PC-9 (cell line): ENCODE data around the gene PTGER1. TPM values are rescaled to one million over a fixed set of nuclear protein-coding genes. Genes with fewer than 3 reads are reported as not detected.

Source experiments
- BruUV-seq: library from RNA; stranded (reverse); fragments of 400-500 nt; replicated peaks from 2 replicates; lab custom pipeline; 2021; lab: Mats Ljungman, UMichigan
- CTCF ChIA-PET: fragments of 300-600 bp; sonication (Branson Sonifier 250); formaldehyde crosslinking; loops from one replicate; lab custom pipeline; 2022; ENCODE audit warnings: antibody characterized with exemption; lab: Charles Lee
- POLR2A ChIA-PET: fragments of 300-600 bp; sonication (Branson Sonifier 250); formaldehyde crosslinking; loops from one replicate; lab custom pipeline; 2022; ENCODE audit warnings: antibody characterized with exemption; ENCODE audit not compliant: unreplicated experiment; lab: Charles Lee
- DNase-seq, 2 experiments: peaks; one replicate each; pipeline versions ENCODE4 v3.0.0 to v3.0.0-alpha.2; 2015 to 2022; ENCODE audit warnings: mixed read lengths in 1 of 2
- H2AFZ ChIP-seq: fragments of 200-600 bp; sonication (generic); 2 replicates; pipeline ENCODE4 v1.8.1; 2017; ENCODE audit warnings: antibody characterized with exemption
- H3F3A ChIP-seq: fragments of 200-600 bp; sonication (generic); 2 replicates; pipeline ENCODE4 v1.8.1; 2017; ENCODE audit warnings: antibody characterized with exemption, mild to moderate bottlenecking, low read depth; ENCODE audit not compliant: insufficient read depth
- H3K27ac ChIP-seq: fragments of 200-600 bp; sonication (generic); 2 replicates; pipeline ENCODE4 v1.6.1; 2016; ENCODE audit warnings: mixed run types
- H3K27me3 ChIP-seq: fragments of 200-600 bp; sonication (generic); 2 replicates; pipeline ENCODE4 v1.6.1; 2016; ENCODE audit warnings: low read depth, mixed run types; ENCODE audit not compliant: insufficient read depth
- H3K36me3 ChIP-seq: fragments of 200-600 bp; sonication (generic); 2 replicates; pipeline ENCODE4 v1.6.1; 2016; ENCODE audit warnings: low read depth, mixed run types
- H3K4me1 ChIP-seq: fragments of 200-600 bp; sonication (generic); replicated peaks from 2 replicates; pipeline ENCODE4 v1.6.1; 2016; ENCODE audit warnings: mixed run types; ENCODE audit not compliant: insufficient read depth
- H3K4me2 ChIP-seq: fragments of 200-600 bp; sonication (generic); 2 replicates; pipeline ENCODE4 v1.6.1; 2017; ENCODE audit warnings: mixed run types
- H3K4me3 ChIP-seq: fragments of 200-600 bp; sonication (generic); 2 replicates; pipeline ENCODE4 v1.6.1; 2016; ENCODE audit warnings: mixed run types
- H3K79me2 ChIP-seq: fragments of 200-600 bp; sonication (generic); 2 replicates; pipeline ENCODE4 v1.6.1; 2017; ENCODE audit warnings: low read depth, mixed run types
- H3K9me2 ChIP-seq: fragments of 200-600 bp; sonication (generic); 2 replicates; pipeline ENCODE4 v1.8.1; 2017; ENCODE audit warnings: mild to moderate bottlenecking; ENCODE audit not compliant: insufficient read depth
- H3K9me3 ChIP-seq: fragments of 200-600 bp; sonication (generic); 2 replicates; pipeline ENCODE4 v1.8.1; 2016; ENCODE audit warnings: low read depth; ENCODE audit not compliant: insufficient read depth
- H4K20me1 ChIP-seq: fragments of 200-600 bp; sonication (generic); 2 replicates; pipeline ENCODE4 v1.8.1; 2017; ENCODE audit not compliant: insufficient read depth
- EZH2 ChIP-seq: fragments of 200-600 bp; sonication (generic); IDR thresholded peaks from 2 replicates; pipeline ENCODE4 v1.8.0; 2017; ENCODE audit warnings: antibody characterized with exemption, low read depth
- intact Hi-C: fragments of 100-400 bp; cut with micrococcal nuclease; formaldehyde crosslinking; loops from one replicate; pipeline ENCODE4 v1.10.0; 2022; ENCODE audit not compliant: unreplicated experiment
- total RNA-seq: library from RNA; stranded (reverse); gene quantifications from 2 replicates; pipeline ENCODE4 v1.2.3, GENCODE V29; 2021
- TF ChIP-seq, protein P1 (sequence below): fragments of 200-600 bp; sonication (generic); conservative IDR thresholded peaks from 2 replicates; pipeline ENCODE4 v1.6.1; 2017; ENCODE audit warnings: mixed run types, antibody characterized with exemption, mild to moderate bottlenecking, moderate library complexity

Gene PTGER1
- total RNA-seq, 1 experiment from 2014 or later = 1.4 TPM

DNA sequence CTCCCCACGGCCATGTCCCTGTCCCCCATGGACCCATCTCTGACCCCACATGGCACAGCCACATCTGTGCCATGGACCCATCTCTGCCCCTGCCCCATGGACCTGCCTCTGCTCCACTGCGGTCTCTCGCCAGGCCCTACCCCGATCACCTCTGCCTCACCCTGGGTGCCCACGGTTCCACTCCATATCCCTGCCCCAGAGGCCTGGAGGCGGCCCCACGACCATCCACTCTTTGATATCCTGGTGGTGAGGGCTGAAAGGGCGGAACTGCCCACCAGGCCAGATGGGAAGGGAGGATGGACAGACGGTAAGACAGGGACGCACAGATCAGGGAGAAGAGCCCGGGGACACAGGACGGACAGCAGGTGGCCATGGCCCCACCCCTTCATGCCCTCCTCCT is 327 bp downstream of the PTGER1 start:
- CTCF ChIA-PET = interaction anchor here (0.7 kb wide), 2 partner anchors 28 to 393 kb away, joined by 3 read pairs; no protein-coding TSS in a partner anchor

DNA sequence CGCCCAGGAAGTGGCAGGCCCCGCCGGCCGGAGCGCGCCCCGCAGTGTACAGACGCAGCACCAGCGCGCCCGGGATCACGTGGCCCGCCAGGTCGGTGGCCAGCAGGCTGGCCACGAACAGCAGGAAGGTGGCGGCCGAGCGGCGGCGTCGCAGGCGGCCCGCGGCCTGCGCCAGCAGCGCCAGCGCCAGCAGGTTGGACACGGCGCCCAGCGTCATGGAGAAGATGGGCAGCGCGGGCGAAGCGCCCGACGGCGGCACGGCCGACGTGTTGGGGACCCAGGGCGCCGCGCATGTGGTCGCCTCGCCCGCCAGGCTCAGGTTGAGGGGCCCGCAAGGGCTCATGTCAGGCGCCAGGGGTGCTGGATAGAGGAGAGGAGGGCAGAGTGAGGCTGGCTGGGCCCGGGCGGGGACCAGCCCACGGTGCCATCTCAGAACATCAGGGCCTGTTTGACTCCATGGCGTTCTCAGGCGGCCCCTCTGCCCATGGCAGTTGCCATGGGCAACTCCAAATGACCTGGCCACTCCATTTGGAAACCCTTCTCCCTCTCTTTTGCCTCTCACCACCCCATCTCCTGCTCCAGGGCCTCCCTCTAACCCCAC is 1.1 kb downstream of the PTGER1 start:
- BruUV-seq = no TSS peak
- Histone ChIP-seq H3K9me3 (no peaks in the 10 kb centered on the region), H3K79me2 (no peaks in the 10 kb centered on the region), H3K27ac (no peak overlapping the region), H2AFZ (no peak overlapping the region), H3K4me1 (peaks cover 30% of the 10 kb centered on the region), H3K27me3 (no peaks in the 10 kb centered on the region), H3F3A (peaks cover 49% of the 10 kb centered on the region), H3K4me3 (no peak overlapping the region), H4K20me1 (peaks cover 31% of the 10 kb centered on the region), H3K4me2 (no peak overlapping the region), H3K9me2 (no peaks in the 10 kb centered on the region), H3K36me3 (peaks cover 19% of the 10 kb centered on the region)
- CTCF ChIA-PET = interaction anchor here (0.7 kb wide), 1 partner anchor 28 kb away, joined by 3 read pairs; no protein-coding TSS in a partner anchor
- intact Hi-C loops = no loop called here
- TF ChIP-seq EZH2 = no peak
- TF ChIP-seq, protein P1, sequence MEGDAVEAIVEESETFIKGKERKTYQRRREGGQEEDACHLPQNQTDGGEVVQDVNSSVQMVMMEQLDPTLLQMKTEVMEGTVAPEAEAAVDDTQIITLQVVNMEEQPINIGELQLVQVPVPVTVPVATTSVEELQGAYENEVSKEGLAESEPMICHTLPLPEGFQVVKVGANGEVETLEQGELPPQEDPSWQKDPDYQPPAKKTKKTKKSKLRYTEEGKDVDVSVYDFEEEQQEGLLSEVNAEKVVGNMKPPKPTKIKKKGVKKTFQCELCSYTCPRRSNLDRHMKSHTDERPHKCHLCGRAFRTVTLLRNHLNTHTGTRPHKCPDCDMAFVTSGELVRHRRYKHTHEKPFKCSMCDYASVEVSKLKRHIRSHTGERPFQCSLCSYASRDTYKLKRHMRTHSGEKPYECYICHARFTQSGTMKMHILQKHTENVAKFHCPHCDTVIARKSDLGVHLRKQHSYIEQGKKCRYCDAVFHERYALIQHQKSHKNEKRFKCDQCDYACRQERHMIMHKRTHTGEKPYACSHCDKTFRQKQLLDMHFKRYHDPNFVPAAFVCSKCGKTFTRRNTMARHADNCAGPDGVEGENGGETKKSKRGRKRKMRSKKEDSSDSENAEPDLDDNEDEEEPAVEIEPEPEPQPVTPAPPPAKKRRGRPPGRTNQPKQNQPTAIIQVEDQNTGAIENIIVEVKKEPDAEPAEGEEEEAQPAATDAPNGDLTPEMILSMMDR = no peak
- DNase-seq = no peak
- POLR2A ChIA-PET = no interaction called here

More for the DNA sequence above, 327 bp downstream of the PTGER1 start:
- no peak overlapping the region for H3K4me2 ChIP-seq
- intact Hi-C loops = loop anchor here (5.0 kb wide), 2 partner anchors 42 to 338 kb away; partner anchors contain the start of genes ASF1B and DNAJB1
- BruUV-seq = no TSS peak
- POLR2A ChIA-PET = no interaction called here
- peaks cover 30% of the 10 kb centered on the region for H3K4me1 ChIP-seq
- H4K20me1 ChIP-seq = peaks cover 36% of the 10 kb centered on the region
- no peaks in the 10 kb centered on the region for H3K27me3 ChIP-seq
- no peaks in the 10 kb centered on the region for H3K9me3 ChIP-seq
- peaks cover 53% of the 10 kb centered on the region for H3F3A ChIP-seq
- H3K36me3 ChIP-seq = peaks cover 21% of the 10 kb centered on the region
- no peaks in the 10 kb centered on the region for H3K79me2 ChIP-seq
- no peak overlapping the region for H2AFZ ChIP-seq
- no peak for TF ChIP-seq EZH2
- TF ChIP-seq, protein P1 = no peak
- no peak for DNase-seq
- H3K4me3 ChIP-seq = no peak overlapping the region
- no peaks in the 10 kb centered on the region for H3K9me2 ChIP-seq
- no peak overlapping the region for H3K27ac ChIP-seq

DNA sequence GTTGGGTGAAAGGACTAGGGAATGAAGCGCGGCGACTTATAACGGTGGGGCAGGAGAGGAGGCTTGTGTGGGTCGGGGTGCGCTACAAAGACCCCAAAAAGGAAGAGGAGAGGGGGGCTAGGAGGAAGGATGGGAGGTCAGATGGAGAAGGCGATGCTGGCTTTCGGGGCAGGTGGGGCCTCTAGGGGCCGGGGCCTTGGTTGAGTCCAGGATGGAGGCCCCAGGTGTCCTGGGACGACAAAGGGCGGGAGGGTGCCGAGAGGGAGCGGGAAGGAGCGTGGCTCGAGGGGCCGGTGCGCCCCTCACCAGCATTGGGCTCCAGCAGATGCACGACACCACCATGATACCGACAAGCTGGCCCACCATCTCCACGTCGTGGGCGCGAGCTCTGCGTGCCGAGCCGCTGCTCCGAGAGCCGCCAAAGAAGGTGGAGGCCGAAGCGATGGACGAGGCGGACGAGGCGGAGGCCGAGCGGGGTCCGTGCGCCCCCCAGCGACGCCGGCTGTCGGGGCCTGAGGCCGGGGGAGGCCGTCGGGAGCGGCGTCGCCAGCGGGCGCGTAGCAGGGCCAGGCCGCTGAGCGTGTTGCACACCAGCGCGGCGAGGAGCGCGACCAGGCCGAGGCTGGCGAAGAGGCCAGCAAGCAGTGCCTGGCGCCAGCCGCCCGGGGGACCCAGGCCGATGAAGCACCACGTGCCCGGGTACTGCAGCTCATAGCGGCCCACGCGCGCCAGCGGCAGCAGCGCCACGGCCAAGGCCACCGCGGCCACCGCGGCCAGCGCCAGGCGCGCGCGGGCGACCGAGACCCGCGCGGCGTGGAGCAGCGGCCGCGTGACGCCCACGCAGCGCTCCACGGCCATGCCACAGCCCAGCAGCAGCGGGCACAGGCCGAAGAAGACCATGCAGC is 1.8 kb downstream of the PTGER1 start:
- H3K79me2 ChIP-seq = no peaks in the 10 kb centered on the region
- CTCF ChIA-PET = interaction anchor here (0.5 to 0.7 kb wide), 2 partner anchors 44 to 272 kb away, joined by 3 to 6 read pairs; no protein-coding TSS in a partner anchor
- H2AFZ ChIP-seq = no peak overlapping the region
- no peaks in the 10 kb centered on the region for H3K9me3 ChIP-seq
- intact Hi-C loops = no loop called here
- peaks cover 15% of the 10 kb centered on the region for H3K36me3 ChIP-seq
- peaks cover 49% of the 10 kb centered on the region for H3F3A ChIP-seq
- peaks cover 24% of the 10 kb centered on the region for H4K20me1 ChIP-seq
- H3K4me1 ChIP-seq = peaks cover 30% of the 10 kb centered on the region
- POLR2A ChIA-PET = interaction anchor here (0.6 kb wide), 1 partner anchor 156 kb away, joined by 3 read pairs; no protein-coding TSS in a partner anchor
- H3K27ac ChIP-seq = no peak overlapping the region
- no peak overlapping the region for H3K4me2 ChIP-seq
- TF ChIP-seq EZH2 = no peak
- TF ChIP-seq, protein P1 = no peak
- H3K27me3 ChIP-seq = no peaks in the 10 kb centered on the region
- no peak overlapping the region for H3K4me3 ChIP-seq
- no peak for DNase-seq
- no peaks in the 10 kb centered on the region for H3K9me2 ChIP-seq
- no TSS peak for BruUV-seq
